Neural progenitor cell (in vitro differentiated cells): ENCODE data around the gene SHROOM3. TPM values are rescaled to one million over a fixed set of nuclear protein-coding genes. Genes with fewer than 3 reads are reported as not detected.

Experiments
- DNase-seq: peaks from one replicate; pipeline ENCODE4 v3.0.0-alpha.2; 2016; ENCODE audit warnings: low spot score
- H2AFZ ChIP-seq: fragments of 200-600 bp; sonication (generic); replicated peaks from 2 replicates; pipeline ENCODE4 v1.6.1; 2016; ENCODE audit warnings: antibody characterized with exemption
- H3F3A ChIP-seq: fragments of 200-600 bp; sonication (generic); 2 replicates; pipeline ENCODE4 v1.6.1; 2016; ENCODE audit warnings: antibody characterized with exemption, low read depth
- H3K27ac ChIP-seq: fragments of 200-600 bp; sonication (generic); 2 replicates; pipeline ENCODE4 v1.5.1; 2016; ENCODE audit warnings: mild to moderate bottlenecking
- H3K27me3 ChIP-seq: fragments of 200-600 bp; sonication (generic); 2 replicates; pipeline ENCODE4 v1.6.1; 2016; ENCODE audit warnings: mild to moderate bottlenecking, moderate library complexity
- H3K36me3 ChIP-seq: fragments of 200-600 bp; sonication (generic); 2 replicates; pipeline ENCODE4 v1.5.1; 2016
- H3K4me1 ChIP-seq: fragments of 200-600 bp; sonication (generic); 2 replicates; pipeline ENCODE4 v1.6.1; 2016; ENCODE audit warnings: mixed run types
- H3K4me2 ChIP-seq: fragments of 200-600 bp; sonication (generic); 2 replicates; pipeline ENCODE4 v1.6.1; 2016
- H3K4me3 ChIP-seq: fragments of 200-600 bp; sonication (generic); 2 replicates; pipeline ENCODE4 v1.5.1; 2016
- H3K79me2 ChIP-seq: fragments of 200-600 bp; sonication (generic); 2 replicates; pipeline ENCODE4 v1.6.1; 2016; ENCODE audit warnings: low read depth
- H3K9ac ChIP-seq: fragments of 200-600 bp; sonication (generic); 2 replicates; pipeline ENCODE4 v1.6.1; 2016
- H3K9me3 ChIP-seq: fragments of 200-600 bp; sonication (generic); 2 replicates; pipeline ENCODE4 v1.5.1; 2016; ENCODE audit warnings: low read depth
- H4K20me1 ChIP-seq: fragments of 200-600 bp; sonication (generic); 2 replicates; pipeline ENCODE4 v1.6.1; 2016; ENCODE audit warnings: low read depth
- H3K27ac Mint-ChIP-seq: 3 replicates; pipeline ENCODE4 v1.8.0; 2021; ENCODE audit warnings: mixed read lengths
- H3K27me3 Mint-ChIP-seq: 2 replicates; pipeline ENCODE4 v1.8.0; 2022; ENCODE audit warnings: low read depth, mild to moderate bottlenecking, inconsistent platforms, moderate library complexity, mixed read lengths; ENCODE audit not compliant: insufficient read depth
- H3K36me3 Mint-ChIP-seq: 3 replicates; pipeline ENCODE4 v1.8.0; 2021; ENCODE audit warnings: mixed read lengths
- H3K4me1 Mint-ChIP-seq: 3 replicates; pipeline ENCODE4 v1.8.0; 2021; ENCODE audit warnings: mixed read lengths
- H3K4me3 Mint-ChIP-seq: 3 replicates; pipeline ENCODE4 v1.8.0; 2021; ENCODE audit warnings: mild to moderate bottlenecking, moderate library complexity, mixed read lengths
- H3K9me3 Mint-ChIP-seq: 3 replicates; pipeline ENCODE4 v1.8.0; 2020; ENCODE audit warnings: mixed read lengths
- CTCF ChIP-seq: fragments of 200-600 bp; sonication (generic); IDR thresholded peaks from 2 replicates; pipeline ENCODE4 v1.5.1; 2017; ENCODE audit warnings: antibody characterized with exemption, mild to moderate bottlenecking
- EZH2 ChIP-seq: fragments of 200-600 bp; sonication (generic); IDR thresholded peaks from 2 replicates; pipeline ENCODE4 v1.6.1; 2017; ENCODE audit warnings: antibody characterized with exemption, mild to moderate bottlenecking, moderate library complexity
- EZH2phosphoT487 ChIP-seq: fragments of 200-600 bp; sonication (generic); IDR thresholded peaks from 2 replicates; pipeline ENCODE4 v1.6.1; 2017; ENCODE audit warnings: antibody characterized with exemption
- total RNA-seq: library from RNA; depleted of rRNA; stranded (reverse); fragments of >200 nt; gene quantifications from 2 replicates; pipeline ENCODE4 v1.2.3, GENCODE V29; 2015; ENCODE audit warnings: low replicate concordance

Gene SHROOM3
- total RNA-seq, 1 donor from 2014 or later = 36.6 TPM

- no peak overlapping the region for H3K4me2 ChIP-seq
- H3K4me1 Mint-ChIP-seq = peaks cover 53% of the 10 kb centered on the region
- DNase-seq = no peak
Measured at GRCh38 chr4:76540486-76540885, 105.5 kb downstream of the SHROOM3 start.

GRCh38 chr4:76543378-76543777 is 108.3 kb downstream of the SHROOM3 start:
- H3K27me3 Mint-ChIP-seq = peaks cover 3% of the 10 kb centered on the region
- peaks cover 43% of the 10 kb centered on the region for H3F3A ChIP-seq
- H2AFZ ChIP-seq = no peak overlapping the region
- H3K9me3 Mint-ChIP-seq = peaks cover 12% of the 10 kb centered on the region
- no peak for DNase-seq
- H3K36me3 Mint-ChIP-seq = peaks cover 19% of the 10 kb centered on the region
- H3K9ac ChIP-seq = no peak overlapping the region
- H3K79me2 ChIP-seq = peaks cover 56% of the 10 kb centered on the region
- H3K9me3 ChIP-seq = no peaks in the 10 kb centered on the region
- TF ChIP-seq CTCF = no peak
- no peak for TF ChIP-seq EZH2
- TF ChIP-seq EZH2phosphoT487 = no peak
- H3K27ac Mint-ChIP-seq = no peak overlapping the region
- no peak overlapping the region for H3K27ac ChIP-seq
- peaks cover 51% of the 10 kb centered on the region for H3K4me1 ChIP-seq
- peaks cover 70% of the 10 kb centered on the region for H4K20me1 ChIP-seq
- no peak overlapping the region for H3K4me3 Mint-ChIP-seq
- no peaks in the 10 kb centered on the region for H3K36me3 ChIP-seq
- no peak overlapping the region for H3K4me2 ChIP-seq
- peaks cover 73% of the 10 kb centered on the region for H3K4me1 Mint-ChIP-seq
- H3K27me3 ChIP-seq = no peaks in the 10 kb centered on the region
- no peak overlapping the region for H3K4me3 ChIP-seq

More at GRCh38 chr4:76540486-76540885, 105.5 kb downstream of the SHROOM3 start:
- no peak overlapping the region for H2AFZ ChIP-seq
- H3K27ac ChIP-seq = no peak overlapping the region
- peaks cover 32% of the 10 kb centered on the region for H3K4me1 ChIP-seq
- no peak overlapping the region for H3K4me3 Mint-ChIP-seq
- H3K27me3 Mint-ChIP-seq = peaks cover 2% of the 10 kb centered on the region
- peaks cover 18% of the 10 kb centered on the region for H3F3A ChIP-seq
- H4K20me1 ChIP-seq = peaks cover 46% of the 10 kb centered on the region
- H3K79me2 ChIP-seq = peaks cover 56% of the 10 kb centered on the region
- H3K27me3 ChIP-seq = no peaks in the 10 kb centered on the region
- H3K4me3 ChIP-seq = no peak overlapping the region
- no peaks in the 10 kb centered on the region for H3K36me3 ChIP-seq
- H3K36me3 Mint-ChIP-seq = peaks cover 28% of the 10 kb centered on the region
- H3K27ac Mint-ChIP-seq = peak overlapping the region; percentile 3
- TF ChIP-seq EZH2 = no peak
- no peak for TF ChIP-seq CTCF
- TF ChIP-seq EZH2phosphoT487 = no peak
- H3K9me3 ChIP-seq = no peaks in the 10 kb centered on the region
- no peak overlapping the region for H3K9ac ChIP-seq
- H3K9me3 Mint-ChIP-seq = peaks cover 12% of the 10 kb centered on the region

GRCh38 chr4:76544725-76545124 is 109.7 kb downstream of the SHROOM3 start:
- no peaks in the 10 kb centered on the region for H3K27me3 ChIP-seq
- no peak overlapping the region for H3K27ac ChIP-seq
- H3K79me2 ChIP-seq = peaks cover 57% of the 10 kb centered on the region
- Mint-ChIP-seq H3K4me3 (no peak overlapping the region), H3K9me3 (peaks cover 12% of the 10 kb centered on the region), H3K27me3 (peaks cover 2% of the 10 kb centered on the region), H3K27ac (peak overlapping the region; percentile 37), H3K4me1 (peaks cover 70% of the 10 kb centered on the region), H3K36me3 (peaks cover 18% of the 10 kb centered on the region)
- H4K20me1 ChIP-seq = peaks cover 75% of the 10 kb centered on the region
- TF ChIP-seq EZH2phosphoT487 (no peak), EZH2 (no peak), CTCF (no peak)
- no peak overlapping the region for H3K4me3 ChIP-seq
- H3K4me1 ChIP-seq = peaks cover 54% of the 10 kb centered on the region
- no peak for DNase-seq
- H2AFZ ChIP-seq = no peak overlapping the region
- H3K36me3 ChIP-seq = no peaks in the 10 kb centered on the region
- H3K4me2 ChIP-seq = peak overlapping the region; percentile 7
- no peaks in the 10 kb centered on the region for H3K9me3 ChIP-seq
- H3F3A ChIP-seq = peaks cover 43% of the 10 kb centered on the region
- no peak overlapping the region for H3K9ac ChIP-seq
